Transverse colon (tissue), 3 donors: ENCODE data around the gene MRFAP1.

Source experiments
- CTCF ChIP-seq, 5 experiments: fragments of 200-600 bp in 3 of 5; fragments of 450-650 bp in 2 of 5; sonication (generic) in 3 of 5; IDR thresholded peaks; 1 replicate in 2 of 5; 2 replicates in 3 of 5; pipeline ENCODE4 v1.5.1; 2016 to 2017; ENCODE audit warnings: antibody characterized with exemption in 5 of 5, inconsistent platforms in 3 of 5, mild to moderate bottlenecking in 2 of 5, moderate library complexity in 1 of 5
- EP300 ChIP-seq: sonication (generic); formaldehyde crosslinking; IDR thresholded peaks from one replicate; pipeline ENCODE4 v1.6.1; 2017; ENCODE audit warnings: antibody characterized with exemption, low read depth
- POLR2A ChIP-seq: fragments of 450-650 bp; IDR thresholded peaks from one replicate; pipeline ENCODE4 v1.6.1; 2016; ENCODE audit warnings: antibody characterized with exemption, mild to moderate bottlenecking, moderate library complexity

- no peak for TF ChIP-seq CTCF (IDR thresholded peaks at IDR 0.05)
- no peak for TF ChIP-seq POLR2A
- TF ChIP-seq EP300 = no peak
Observed at GRCh38 chr4:6668391-6668790, 27.9 kb downstream of the MRFAP1 start.
